NCI-H2171 (cell line): ENCODE results near the gene RFXANK.
"Not testable (repeated sequence)": the region's sequence is repeated elsewhere in the genome, so short reads cannot be mapped to it uniquely, and the experiment has no call there.

Experiments
- DNase-seq: peaks from one replicate; lab custom pipeline; 2025; lab: John Stamatoyannopoulos, UW

Gene RFXANK

GRCh38 chr19:19170053-19170872, 21.8 kb upstream of the RFXANK start, which contains the start of gene MEF2B:
MEF2B (minus strand) TSS chr19:19170263; CDS start chr19:19150735, 19,528 bp downstream.
- DNase-seq, result peak; percentile 82

GRCh38 chr19:19170873-19171672, 21.0 kb upstream of the RFXANK start:
- no peak for DNase-seq

- DNase-seq, result no peak
Observed at GRCh38 chr19:19171821-19172532, 20.1 kb upstream of the RFXANK start.

- DNase-seq, result not testable (repeated sequence)
Observed at GRCh38 chr19:19173243-19173642, 18.8 kb upstream of the RFXANK start.

GRCh38 chr19:19176950-19177349, 15.1 kb upstream of the RFXANK start:
- DNase-seq, result no peak

- no peak for DNase-seq
Observed at GRCh38 chr19:19179548-19180441, 12.3 kb upstream of the RFXANK start.

GRCh38 chr19:19181488-19181998, 10.5 kb upstream of the RFXANK start:
- no peak for DNase-seq

GRCh38 chr19:19185853-19186740, 6.0 kb upstream of the RFXANK start:
- DNase-seq, result peak; percentile 11

- DNase-seq, result no peak
Observed at GRCh38 chr19:19186742-19187141, 5.3 kb upstream of the RFXANK start.

GRCh38 chr19:19191768-19192077, 335 bp upstream of the RFXANK start:
- DNase-seq, result no peak

GRCh38 chr19:19192910-19193423, 909 bp downstream of the RFXANK start:
- DNase-seq, result no peak

GRCh38 chr19:19193926-19194325, 1.9 kb downstream of the RFXANK start:
- DNase-seq, result no peak

- DNase-seq, result no peak
Observed at GRCh38 chr19:19201697-19202630, 9.9 kb downstream of the RFXANK start.

GRCh38 chr19:19202707-19203011, 10.6 kb downstream of the RFXANK start:
- DNase-seq, result no peak

- DNase-seq, result peak; percentile 81
Observed at GRCh38 chr19:19203012-19203856, 11.2 kb downstream of the RFXANK start, which contains the start of gene NR2C2AP. NR2C2AP (minus strand) TSS chr19:19203414; CDS start chr19:19203060, 354 bp downstream.

GRCh38 chr19:19204181-19204580, 12.1 kb downstream of the RFXANK start:
- DNase-seq, result no peak

- no peak for DNase-seq
Observed at GRCh38 chr19:19205416-19206410, 13.7 kb downstream of the RFXANK start.
